ENCODE results near the gene VSX2. TPM values are rescaled to one million over a fixed set of nuclear protein-coding genes. Genes with fewer than 3 reads are reported as not detected.
A peak's percentile ranks its signal among the peaks of the same experiment; 100 is the strongest.

Gene VSX2
- total and polyA plus RNA-seq, 2 experiments from 2014 or later: not detected

DNA sequence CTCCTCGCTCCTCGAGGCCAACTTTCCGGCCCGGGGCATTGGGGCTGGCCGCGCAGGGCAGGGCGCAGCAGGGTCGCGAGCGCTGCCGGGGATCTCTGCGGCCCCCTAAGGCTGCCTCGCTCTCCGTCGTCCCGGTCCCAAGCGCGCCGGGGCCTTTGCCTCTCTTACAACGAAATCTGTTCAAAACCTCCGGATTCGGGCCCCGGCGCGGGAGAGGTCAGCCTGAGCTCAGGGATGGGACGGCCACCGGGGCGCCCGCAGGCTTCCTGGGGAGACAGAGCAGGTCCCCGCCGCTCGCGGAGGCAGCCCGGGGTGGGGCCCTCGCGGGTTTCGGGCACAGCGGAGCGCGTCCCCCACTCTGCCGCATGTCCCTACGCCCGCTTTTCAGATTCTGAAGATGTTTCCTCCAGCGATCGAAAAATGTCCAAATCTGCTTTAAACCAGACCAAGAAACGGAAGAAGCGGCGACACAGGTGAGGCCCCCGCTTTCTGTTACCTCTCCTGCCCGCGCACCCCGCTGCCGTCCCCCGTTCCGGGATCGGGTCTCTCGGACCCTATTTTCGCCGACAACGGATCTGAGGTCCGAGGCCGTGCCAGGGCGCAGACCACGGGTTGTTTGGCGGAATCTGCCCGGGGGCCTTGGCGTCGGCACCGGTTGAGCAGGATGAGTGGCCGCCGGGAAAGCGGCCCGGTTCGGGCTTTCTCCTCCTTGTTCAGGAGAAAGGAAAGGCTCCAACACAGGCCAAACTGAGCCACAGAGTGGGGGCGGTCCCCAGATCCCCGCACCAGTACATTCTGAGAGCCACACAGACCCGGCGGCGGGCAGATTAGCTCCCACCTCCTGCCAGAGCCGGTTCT, 1.8 kb downstream of the VSX2 start:
- peak overlapping the region; percentile 73 for H3K4me2 ChIP-seq
- no peaks in the 10 kb centered on the region for H3K79me2 ChIP-seq
- peaks cover 15% of the 10 kb centered on the region for H3K4me1 ChIP-seq (ENCODE audit: insufficient read depth)
- no peaks in the 10 kb centered on the region for H3K36me3 ChIP-seq (replicated peaks; ENCODE audit: insufficient read depth, low read depth)
- no peaks in the 10 kb centered on the region for H3K9me3 ChIP-seq (ENCODE audit: low read depth)
- DNase-seq (ENCODE audit: low spot score): no peak
- no peak overlapping the region for H3K27ac ChIP-seq
- no peaks in the 10 kb centered on the region for H4K20me1 ChIP-seq (ENCODE audit: insufficient read depth, poor library complexity, severe bottlenecking)
- H2AFZ ChIP-seq: peak overlapping the region; percentile 78
- peaks cover 97% of the 10 kb centered on the region for H3K27me3 ChIP-seq
- WGBS (ENCODE audit: low lambda C conversion rate, missing lambda C conversion rate): 3% methylated on average over 80 of the region's 80 CpGs
- H3K4me3 ChIP-seq: no peak overlapping the region
- TF ChIP-seq, protein P1, sequence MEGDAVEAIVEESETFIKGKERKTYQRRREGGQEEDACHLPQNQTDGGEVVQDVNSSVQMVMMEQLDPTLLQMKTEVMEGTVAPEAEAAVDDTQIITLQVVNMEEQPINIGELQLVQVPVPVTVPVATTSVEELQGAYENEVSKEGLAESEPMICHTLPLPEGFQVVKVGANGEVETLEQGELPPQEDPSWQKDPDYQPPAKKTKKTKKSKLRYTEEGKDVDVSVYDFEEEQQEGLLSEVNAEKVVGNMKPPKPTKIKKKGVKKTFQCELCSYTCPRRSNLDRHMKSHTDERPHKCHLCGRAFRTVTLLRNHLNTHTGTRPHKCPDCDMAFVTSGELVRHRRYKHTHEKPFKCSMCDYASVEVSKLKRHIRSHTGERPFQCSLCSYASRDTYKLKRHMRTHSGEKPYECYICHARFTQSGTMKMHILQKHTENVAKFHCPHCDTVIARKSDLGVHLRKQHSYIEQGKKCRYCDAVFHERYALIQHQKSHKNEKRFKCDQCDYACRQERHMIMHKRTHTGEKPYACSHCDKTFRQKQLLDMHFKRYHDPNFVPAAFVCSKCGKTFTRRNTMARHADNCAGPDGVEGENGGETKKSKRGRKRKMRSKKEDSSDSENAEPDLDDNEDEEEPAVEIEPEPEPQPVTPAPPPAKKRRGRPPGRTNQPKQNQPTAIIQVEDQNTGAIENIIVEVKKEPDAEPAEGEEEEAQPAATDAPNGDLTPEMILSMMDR (IDR thresholded peaks at IDR 0.05; ENCODE audit: poor library complexity): no peak
- TF ChIP-seq EZH2phosphoT487 (IDR thresholded peaks at IDR 0.05; ENCODE audit: low read depth, severe bottlenecking, unreplicated experiment) (peak; percentile 76), EZH2 (IDR thresholded peaks at IDR 0.05; ENCODE audit: borderline replicate concordance) (peak; percentile 98)
- H3K9me2 ChIP-seq (replicated peaks; ENCODE audit: insufficient read depth): no peaks in the 10 kb centered on the region

DNA sequence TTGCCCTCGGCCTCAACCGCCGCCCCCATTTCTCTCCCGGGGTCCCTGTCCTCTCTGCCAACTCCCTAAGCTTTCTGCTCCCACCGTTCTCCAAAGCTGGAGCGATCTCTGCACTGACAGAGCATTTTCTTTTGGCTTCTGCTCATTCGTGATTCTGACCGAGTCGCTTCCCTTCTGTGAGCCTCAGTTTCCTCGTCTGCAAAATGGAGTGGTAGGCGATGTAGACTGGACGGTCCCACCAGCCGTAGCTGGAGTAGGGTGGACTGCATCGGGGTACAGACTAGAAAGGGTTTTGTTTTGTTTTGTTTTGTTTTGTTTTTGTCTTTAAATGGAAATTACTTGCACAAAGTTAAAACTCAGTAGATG, 2.4 kb downstream of the VSX2 start:
- Histone ChIP-seq H3K9me3 (ENCODE audit: low read depth) (no peaks in the 10 kb centered on the region), H2AFZ (peak overlapping the region; percentile 78), H3K36me3 (replicated peaks; ENCODE audit: insufficient read depth, low read depth) (no peaks in the 10 kb centered on the region), H3K27ac (no peak overlapping the region), H3K4me1 (ENCODE audit: insufficient read depth) (peaks cover 15% of the 10 kb centered on the region), H4K20me1 (ENCODE audit: insufficient read depth, poor library complexity, severe bottlenecking) (no peaks in the 10 kb centered on the region), H3K4me3 (no peak overlapping the region), H3K9me2 (replicated peaks; ENCODE audit: insufficient read depth) (no peaks in the 10 kb centered on the region), H3K27me3 (peaks cover 99% of the 10 kb centered on the region), H3K4me2 (peak overlapping the region; percentile 73), H3K79me2 (no peaks in the 10 kb centered on the region)
- WGBS (ENCODE audit: low lambda C conversion rate, missing lambda C conversion rate): 14% methylated on average over 14 of the region's 14 CpGs
- DNase-seq (ENCODE audit: low spot score): no peak
- TF ChIP-seq, protein P1 (IDR thresholded peaks at IDR 0.05; ENCODE audit: poor library complexity): no peak
- peak; percentile 31 for TF ChIP-seq EZH2phosphoT487 (IDR thresholded peaks at IDR 0.05; ENCODE audit: low read depth, severe bottlenecking, unreplicated experiment)
- TF ChIP-seq EZH2 (IDR thresholded peaks at IDR 0.05; ENCODE audit: borderline replicate concordance): peak; percentile 88

DNA sequence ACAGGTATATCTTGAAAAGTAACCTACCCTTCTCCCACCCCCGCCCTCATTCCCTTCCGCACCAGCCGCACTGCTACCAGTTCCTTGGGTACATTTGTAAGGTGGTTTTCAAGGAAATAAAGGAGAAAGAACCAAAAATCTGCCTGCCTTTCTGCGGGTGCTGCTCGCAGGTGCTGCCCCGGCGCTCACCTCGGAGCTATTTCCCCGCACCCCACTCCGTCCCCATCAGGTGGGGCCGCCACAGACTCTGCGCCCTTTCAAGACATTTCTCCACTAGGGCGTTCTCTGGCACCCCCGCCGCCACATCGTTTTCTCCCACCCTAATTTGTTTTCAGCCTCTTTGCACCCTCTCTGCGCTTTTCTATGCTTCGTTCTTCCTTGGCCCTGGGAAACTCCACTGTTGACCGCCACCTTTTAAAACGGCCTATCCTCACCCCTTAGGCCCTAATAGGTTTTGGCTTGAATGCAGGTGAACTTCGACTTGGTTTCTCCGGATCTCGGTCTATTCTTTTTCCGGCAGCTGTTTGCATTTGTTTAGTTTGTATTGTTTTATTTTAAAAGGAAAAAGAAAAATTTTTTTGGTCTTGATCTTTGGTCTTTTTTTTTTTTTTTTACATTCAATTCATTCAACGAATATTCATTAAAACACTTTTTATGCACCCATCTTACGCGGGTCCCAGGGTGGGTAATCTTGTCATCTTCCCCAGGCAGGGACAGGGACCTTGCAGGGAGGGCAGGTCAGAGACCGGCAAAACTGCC, 3.0 kb downstream of the VSX2 start:
- H3K79me2 ChIP-seq: no peaks in the 10 kb centered on the region
- TF ChIP-seq EZH2phosphoT487 (IDR thresholded peaks at IDR 0.05; ENCODE audit: low read depth, severe bottlenecking, unreplicated experiment) (peak; percentile 17), EZH2 (IDR thresholded peaks at IDR 0.05; ENCODE audit: borderline replicate concordance) (peak; percentile 32)
- TF ChIP-seq, protein P1 (IDR thresholded peaks at IDR 0.05; ENCODE audit: poor library complexity): no peak
- H3K27me3 ChIP-seq: peaks cover 99% of the 10 kb centered on the region
- 10% methylated on average over 28 of the region's 28 CpGs for WGBS (ENCODE audit: low lambda C conversion rate, missing lambda C conversion rate)
- no peaks in the 10 kb centered on the region for H4K20me1 ChIP-seq (ENCODE audit: insufficient read depth, poor library complexity, severe bottlenecking)
- H3K4me3 ChIP-seq: no peak overlapping the region
- H3K36me3 ChIP-seq (replicated peaks; ENCODE audit: insufficient read depth, low read depth): no peaks in the 10 kb centered on the region
- no peaks in the 10 kb centered on the region for H3K9me3 ChIP-seq (ENCODE audit: low read depth)
- no peak overlapping the region for H3K27ac ChIP-seq
- H3K4me1 ChIP-seq (ENCODE audit: insufficient read depth): peaks cover 15% of the 10 kb centered on the region
- peak overlapping the region; percentile 73 for H3K4me2 ChIP-seq
- H2AFZ ChIP-seq: no peak overlapping the region
- no peak for DNase-seq (ENCODE audit: low spot score)
- no peaks in the 10 kb centered on the region for H3K9me2 ChIP-seq (replicated peaks; ENCODE audit: insufficient read depth)
